AG08396 (cell line): Measurements from ENCODE around the gene HOXA9.
A peak's percentile ranks its signal among the peaks of the same experiment; 100 is the strongest.

ENCODE experiments used
- DNase-seq: peaks from one replicate; pipeline ENCODE4 v3.0.0; 2012; ENCODE audit warnings: low spot score, mixed read lengths

HOXA9 gene

GRCh38 chr7:27187475-27188385, 22.4 kb upstream of the HOXA9 start:
- no peak for DNase-seq

- DNase-seq: no peak
Measured at GRCh38 chr7:27186668-27187474, 21.5 kb upstream of the HOXA9 start.

GRCh38 chr7:27185854-27186667, 20.7 kb upstream of the HOXA9 start:
- no peak for DNase-seq

- peak; percentile 67 for DNase-seq
Measured at GRCh38 chr7:27185013-27185853, 19.9 kb upstream of the HOXA9 start, which contains the start of gene HOXA11. Gene HOXA11 (minus strand): TSS chr7:27185232. CDS start chr7:27185144, 88 bp downstream.

- DNase-seq: peak; percentile 60
Measured at GRCh38 chr7:27184337-27185012, 19.1 kb upstream of the HOXA9 start.

- DNase-seq: no peak
Measured at GRCh38 chr7:27183682-27184336, 18.5 kb upstream of the HOXA9 start.

- DNase-seq: no peak
Measured at GRCh38 chr7:27182861-27183681, 17.7 kb upstream of the HOXA9 start.

- DNase-seq: no peak
Measured at GRCh38 chr7:27182285-27182841, 17.0 kb upstream of the HOXA9 start.

- DNase-seq: no peak
Measured at GRCh38 chr7:27181795-27182275, 16.5 kb upstream of the HOXA9 start.

GRCh38 chr7:27180431-27181420, 15.4 kb upstream of the HOXA9 start:
- no peak for DNase-seq

GRCh38 chr7:27179503-27180430, 14.4 kb upstream of the HOXA9 start:
- DNase-seq: peak; percentile 94

GRCh38 chr7:27179030-27179429, 13.7 kb upstream of the HOXA9 start:
- DNase-seq: no peak

- no peak for DNase-seq
Measured at GRCh38 chr7:27178366-27178765, 13.0 kb upstream of the HOXA9 start.

- no peak for DNase-seq
Measured at GRCh38 chr7:27177795-27178320, 12.5 kb upstream of the HOXA9 start.

GRCh38 chr7:27176962-27177794, 11.8 kb upstream of the HOXA9 start:
- no peak for DNase-seq
